Measurements from ENCODE around the gene OR2H1.

OR2H1 gene

GRCh38 chr6:29502597-29502996 lies 45.6 kb downstream of the OR2H1 start:
- Histone ChIP-seq H3K4me1 (ENCODE audit: insufficient read depth, low read length) (no peaks in the 10 kb centered on the region), H3K4me3 (ENCODE audit: low read length) (no peak overlapping the region), H2AFZ (ENCODE audit: low read depth, low read length) (no peak overlapping the region), H3K27me3 (ENCODE audit: insufficient read depth, low read length) (peaks cover 7% of the 10 kb centered on the region), H3K9me3 (ENCODE audit: low read length) (no peaks in the 10 kb centered on the region), H3K36me3 (ENCODE audit: insufficient read depth, low read length) (no peaks in the 10 kb centered on the region)

DNA sequence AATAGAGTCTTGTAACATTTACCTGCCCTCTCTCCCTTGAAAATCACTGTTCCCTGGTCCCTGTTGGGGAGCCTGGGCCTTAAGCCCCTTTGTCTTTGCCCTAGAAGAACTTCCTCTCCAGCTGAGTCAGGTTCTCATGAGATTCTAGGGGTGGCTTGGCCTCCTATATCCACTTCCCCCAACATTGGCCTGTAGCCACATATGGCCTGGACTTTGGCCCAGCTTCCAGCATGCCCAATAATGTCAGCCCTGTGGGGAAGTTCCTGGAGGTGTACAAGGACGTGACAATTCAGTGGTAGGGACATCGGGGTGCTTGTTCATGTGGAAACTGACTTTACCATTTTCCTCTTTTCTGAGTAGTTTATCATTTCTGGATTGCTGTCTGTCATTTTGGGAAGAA lies 48.0 kb downstream of the OR2H1 start:
- Histone ChIP-seq H3K4me1 (ENCODE audit: insufficient read depth, low read length) (peaks cover 5% of the 10 kb centered on the region), H3K36me3 (ENCODE audit: insufficient read depth, low read length) (no peaks in the 10 kb centered on the region), H3K27me3 (ENCODE audit: insufficient read depth, low read length) (peaks cover 7% of the 10 kb centered on the region), H3K4me3 (ENCODE audit: low read length) (no peak overlapping the region), H3K9me3 (ENCODE audit: low read length) (no peaks in the 10 kb centered on the region), H2AFZ (ENCODE audit: low read depth, low read length) (no peak overlapping the region)

DNA sequence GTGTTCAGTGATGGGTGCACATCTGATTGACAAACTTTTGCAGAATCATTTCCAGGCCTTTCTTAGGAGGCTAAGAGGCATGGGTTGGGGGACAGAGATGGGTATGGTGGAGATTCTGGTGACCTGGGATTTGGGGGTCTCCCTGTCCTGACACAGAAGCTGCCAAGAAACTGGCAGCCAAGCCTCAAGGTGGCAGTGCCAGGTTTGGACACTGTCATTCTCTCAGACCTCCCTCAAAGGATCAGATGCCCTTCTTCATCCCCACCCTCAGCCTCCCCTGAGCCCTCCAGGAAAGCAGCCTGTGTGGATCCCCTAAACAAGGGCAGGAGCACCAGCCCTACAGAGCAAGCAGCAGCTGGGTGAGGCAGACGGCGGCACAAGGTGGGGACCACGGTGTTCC lies 48.9 kb downstream of the OR2H1 start:
- peaks cover 14% of the 10 kb centered on the region for H3K4me1 ChIP-seq (ENCODE audit: insufficient read depth, low read length)
- no peak overlapping the region for H2AFZ ChIP-seq (ENCODE audit: low read depth, low read length)
- H3K4me3 ChIP-seq (ENCODE audit: low read length): no peak overlapping the region
- no peaks in the 10 kb centered on the region for H3K36me3 ChIP-seq (ENCODE audit: insufficient read depth, low read length)
- H3K9me3 ChIP-seq (ENCODE audit: low read length): no peaks in the 10 kb centered on the region
- peaks cover 3% of the 10 kb centered on the region for H3K27me3 ChIP-seq (ENCODE audit: insufficient read depth, low read length)

DNA sequence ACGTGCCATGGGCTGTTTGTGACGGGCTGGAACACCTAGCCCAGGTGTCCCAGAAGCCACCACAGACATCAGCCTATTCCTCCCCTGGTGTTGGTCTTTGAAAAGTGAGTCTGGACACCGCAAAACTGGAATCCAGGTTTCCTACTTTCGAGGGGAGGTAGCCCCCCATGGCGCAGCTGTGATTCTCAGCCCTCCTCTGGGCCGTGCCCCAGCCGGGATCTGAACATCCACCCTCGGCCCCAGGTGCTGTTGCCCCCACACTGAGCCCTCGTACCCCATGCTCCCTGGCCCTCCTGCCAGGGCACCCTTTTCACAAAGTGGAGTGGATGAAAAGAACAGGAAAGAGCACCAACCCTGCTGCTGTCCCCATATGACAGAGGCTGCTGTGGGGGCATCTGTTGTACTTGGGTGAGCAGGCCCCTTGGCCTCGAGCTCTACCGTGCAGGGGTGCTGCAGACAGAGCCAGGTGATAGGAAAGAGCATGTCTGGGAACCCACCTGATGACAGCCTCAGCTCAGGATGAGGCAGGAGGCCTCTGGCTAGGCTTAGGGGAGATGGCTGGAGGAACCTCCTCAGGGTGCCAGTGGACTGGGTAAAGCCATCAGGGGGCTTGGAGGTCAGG lies 49.6 kb downstream of the OR2H1 start:
- Histone ChIP-seq H3K4me1 (ENCODE audit: insufficient read depth, low read length) (peaks cover 14% of the 10 kb centered on the region), H3K9me3 (ENCODE audit: low read length) (no peaks in the 10 kb centered on the region), H3K4me3 (ENCODE audit: low read length) (no peak overlapping the region), H2AFZ (ENCODE audit: low read depth, low read length) (no peak overlapping the region), H3K27me3 (ENCODE audit: insufficient read depth, low read length) (peaks cover 3% of the 10 kb centered on the region), H3K36me3 (ENCODE audit: insufficient read depth, low read length) (no peaks in the 10 kb centered on the region)

DNA sequence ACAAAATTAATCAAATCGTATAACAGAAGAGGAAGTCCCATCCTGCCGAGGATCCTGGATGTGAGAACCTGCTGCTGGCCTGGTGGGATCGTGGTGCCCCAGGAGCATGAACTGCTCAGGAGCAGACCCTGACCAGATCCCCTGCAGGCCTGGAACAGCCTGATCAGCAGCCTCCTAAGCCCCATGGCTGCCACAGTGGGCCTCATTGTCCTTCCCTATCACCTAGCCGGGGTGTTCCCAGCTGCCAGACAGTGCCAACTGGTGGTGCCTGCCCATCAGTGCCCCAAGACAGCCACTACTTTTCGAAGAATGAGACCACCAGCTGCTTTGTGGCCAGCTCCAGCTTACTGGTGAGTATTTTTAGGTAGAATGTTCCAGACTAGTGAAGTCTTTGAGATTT lies 50.4 kb downstream of the OR2H1 start:
- Histone ChIP-seq H3K9me3 (ENCODE audit: low read length) (no peaks in the 10 kb centered on the region), H3K4me3 (ENCODE audit: low read length) (no peak overlapping the region), H2AFZ (ENCODE audit: low read depth, low read length) (no peak overlapping the region), H3K36me3 (ENCODE audit: insufficient read depth, low read length) (no peaks in the 10 kb centered on the region), H3K27me3 (ENCODE audit: insufficient read depth, low read length) (peaks cover 3% of the 10 kb centered on the region), H3K4me1 (ENCODE audit: insufficient read depth, low read length) (peaks cover 14% of the 10 kb centered on the region)

DNA sequence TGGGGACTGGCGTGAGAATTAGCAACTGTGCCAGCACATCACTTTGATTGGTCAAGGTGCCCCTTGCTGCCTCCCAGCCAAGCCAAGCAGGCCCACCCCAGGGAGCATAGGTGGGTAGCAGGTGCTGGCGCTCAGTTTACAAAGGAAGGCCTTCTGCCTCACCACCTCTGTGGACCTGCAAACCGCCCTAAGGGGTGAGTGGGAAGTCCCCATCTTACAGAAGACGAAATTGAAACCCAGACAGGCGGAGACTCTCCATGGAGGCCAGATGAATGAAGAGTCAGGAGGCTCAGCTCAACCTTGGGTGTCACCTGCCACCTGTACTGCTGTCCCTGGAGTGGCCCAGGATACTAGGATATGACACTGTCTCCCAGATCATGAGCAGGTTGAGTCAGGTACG lies 52.3 kb downstream of the OR2H1 start:
- no peaks in the 10 kb centered on the region for H3K27me3 ChIP-seq (ENCODE audit: insufficient read depth, low read length)
- H3K4me1 ChIP-seq (ENCODE audit: insufficient read depth, low read length): peaks cover 14% of the 10 kb centered on the region
- H3K9me3 ChIP-seq (ENCODE audit: low read length): no peaks in the 10 kb centered on the region
- no peaks in the 10 kb centered on the region for H3K36me3 ChIP-seq (ENCODE audit: insufficient read depth, low read length)
- no peak overlapping the region for H3K4me3 ChIP-seq (ENCODE audit: low read length)
- no peak overlapping the region for H2AFZ ChIP-seq (ENCODE audit: low read depth, low read length)

- no peaks in the 10 kb centered on the region for H3K36me3 ChIP-seq (ENCODE audit: insufficient read depth, low read length)
- H3K9me3 ChIP-seq (ENCODE audit: low read length): no peaks in the 10 kb centered on the region
Observed at GRCh38 chr6:29509711-29510110, 52.8 kb downstream of the OR2H1 start.

DNA sequence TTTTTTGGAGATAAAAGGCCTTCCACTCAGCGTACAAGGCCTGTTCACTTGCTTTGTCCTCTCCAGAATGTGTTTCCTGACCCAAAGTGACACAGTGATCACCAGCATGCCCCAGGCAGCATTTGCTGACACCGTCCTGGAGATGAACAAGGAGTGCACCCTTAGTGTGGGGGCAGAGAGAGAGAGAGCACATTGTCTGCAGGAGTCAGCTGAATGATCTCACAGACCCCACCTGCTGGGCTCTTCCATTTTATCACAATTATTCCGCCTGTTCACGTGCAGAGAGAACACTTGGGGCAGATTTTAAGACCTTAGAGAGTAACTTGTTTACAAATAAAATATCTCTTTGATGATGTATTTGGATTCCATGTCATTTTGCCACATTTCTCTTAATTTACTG lies 53.2 kb downstream of the OR2H1 start:
- Histone ChIP-seq H3K4me1 (ENCODE audit: insufficient read depth, low read length) (peaks cover 14% of the 10 kb centered on the region), H3K27me3 (ENCODE audit: insufficient read depth, low read length) (no peaks in the 10 kb centered on the region), H3K36me3 (ENCODE audit: insufficient read depth, low read length) (no peaks in the 10 kb centered on the region), H3K9me3 (ENCODE audit: low read length) (no peaks in the 10 kb centered on the region), H3K4me3 (ENCODE audit: low read length) (no peak overlapping the region), H2AFZ (ENCODE audit: low read depth, low read length) (no peak overlapping the region)

More at GRCh38 chr6:29509711-29510110, 52.8 kb downstream of the OR2H1 start:
- Histone ChIP-seq H2AFZ (ENCODE audit: low read depth, low read length) (no peak overlapping the region), H3K4me1 (ENCODE audit: insufficient read depth, low read length) (peaks cover 14% of the 10 kb centered on the region), H3K4me3 (ENCODE audit: low read length) (no peak overlapping the region), H3K27me3 (ENCODE audit: insufficient read depth, low read length) (no peaks in the 10 kb centered on the region)

DNA sequence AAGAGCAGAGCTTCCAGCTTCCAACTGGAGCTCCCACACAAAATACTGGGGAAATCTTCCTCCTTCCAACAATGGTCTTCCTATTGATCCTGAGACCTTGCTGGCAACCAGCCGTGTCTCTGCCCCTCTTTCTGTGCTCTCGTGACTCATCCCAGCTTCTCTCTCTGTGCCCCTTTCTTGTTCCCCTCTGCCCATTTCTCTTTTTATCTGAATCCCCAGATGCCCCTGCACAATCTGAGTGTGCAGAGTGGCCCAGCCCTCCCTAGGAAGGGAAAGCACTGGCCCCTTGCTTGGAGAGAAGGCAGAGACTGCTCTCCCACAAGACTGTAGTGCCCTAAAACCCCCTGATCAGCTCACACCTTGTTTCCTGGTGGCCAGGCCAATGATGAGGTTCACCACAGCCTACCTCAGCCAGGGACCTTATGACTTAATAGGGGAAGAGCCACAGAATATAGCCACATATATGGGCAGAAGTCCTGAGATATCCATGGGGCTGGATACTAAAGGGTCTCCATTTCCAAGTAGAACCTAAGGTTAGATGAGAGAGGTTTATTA lies 53.9 kb downstream of the OR2H1 start:
- Histone ChIP-seq H3K4me3 (ENCODE audit: low read length) (no peak overlapping the region), H3K4me1 (ENCODE audit: insufficient read depth, low read length) (peaks cover 14% of the 10 kb centered on the region), H3K27me3 (ENCODE audit: insufficient read depth, low read length) (no peaks in the 10 kb centered on the region), H2AFZ (ENCODE audit: low read depth, low read length) (no peak overlapping the region), H3K36me3 (ENCODE audit: insufficient read depth, low read length) (no peaks in the 10 kb centered on the region), H3K9me3 (ENCODE audit: low read length) (no peaks in the 10 kb centered on the region)
